Panc1 (cell line): ENCODE data around the gene NFE2L1. TPM values are rescaled to one million over a fixed set of nuclear protein-coding genes. Genes with fewer than 3 reads are reported as not detected.

Source experiments
- ATAC-seq: fragments of 200-7000 bp; cut with Tn5 transposase; 2 replicates; pipeline ENCODE4 v1.9.1; 2020; ENCODE audit warnings: mild to moderate bottlenecking, moderate library complexity
- BruUV-seq: library from RNA; stranded (reverse); fragments of 400-500 nt; replicated peaks from 2 replicates; lab custom pipeline; 2021; lab: Mats Ljungman, UMichigan
- CTCF ChIA-PET: fragments of 300-600 bp; sonication (Branson Sonifier 250); formaldehyde crosslinking; loops from one replicate; lab custom pipeline; 2022; ENCODE audit warnings: antibody characterized with exemption; lab: Charles Lee
- POLR2A ChIA-PET: fragments of 300-600 bp; sonication (Branson Sonifier 250); formaldehyde crosslinking; loops from one replicate; lab custom pipeline; 2022; ENCODE audit warnings: antibody characterized with exemption; lab: Charles Lee
- DNase-seq: peaks from one replicate; pipeline ENCODE4 v3.0.0-alpha.2; 2010; ENCODE audit warnings: low read depth, low spot score
- H3K27ac ChIP-seq: 2 replicates; pipeline ENCODE4 v1.5.1; 2011; ENCODE audit warnings: mild to moderate bottlenecking, low read length, inconsistent platforms
- H3K27me3 ChIP-seq: fragments of 200-500 bp; sonication (Bioruptor generic); 2 replicates; pipeline ENCODE4 v1.6.0; 2014; ENCODE audit warnings: low read length, inconsistent platforms; ENCODE audit not compliant: control insufficient read depth, insufficient read depth
- H3K36me3 ChIP-seq: fragments of 200-500 bp; sonication (Bioruptor generic); 2 replicates; pipeline ENCODE4 v1.5.1; 2014; ENCODE audit warnings: inconsistent platforms, mild to moderate bottlenecking, low read length, moderate library complexity; ENCODE audit not compliant: control insufficient read depth, insufficient read depth
- H3K4me1 ChIP-seq: 2 replicates; pipeline ENCODE4 v1.5.1; 2011; ENCODE audit warnings: inconsistent platforms, mild to moderate bottlenecking, low read length, moderate library complexity; ENCODE audit not compliant: control insufficient read depth, insufficient read depth
- H3K4me3 ChIP-seq, 2 experiments: 2 replicates each; pipeline ENCODE4 v1.5.1; 2011 to 2012; ENCODE audit warnings: low read depth in 2 of 2, low read length in 2 of 2, mild to moderate bottlenecking in 2 of 2, inconsistent platforms in 1 of 2, moderate library complexity in 1 of 2
- H3K9me3 ChIP-seq: fragments of 200-500 bp; sonication (Bioruptor generic); 2 replicates; pipeline ENCODE4 v1.5.1; 2014; ENCODE audit warnings: low read depth, mild to moderate bottlenecking, inconsistent platforms, low read length, moderate library complexity; ENCODE audit not compliant: control insufficient read depth, insufficient read depth
- CTCF ChIP-seq: fragments of 450-650 bp; IDR thresholded peaks from 2 replicates; pipeline ENCODE4 v1.5.1; 2017; ENCODE audit warnings: mild to moderate bottlenecking
- POLR2AphosphoS5 ChIP-seq: IDR thresholded peaks from 2 replicates; pipeline ENCODE4 v1.6.1; 2012; ENCODE audit warnings: mild to moderate bottlenecking, low read depth, low read length, moderate library complexity
- REST ChIP-seq, 2 experiments: IDR thresholded peaks; 2 replicates each; pipeline ENCODE4 v1.6.1; 2011 to 2012; ENCODE audit warnings: low read depth in 2 of 2, control low read depth in 1 of 2, low read length in 1 of 2, mild to moderate bottlenecking in 1 of 2, moderate library complexity in 1 of 2; ENCODE audit not compliant: insufficient read depth in 1 of 2
- SIN3A ChIP-seq: IDR thresholded peaks from 2 replicates; pipeline ENCODE4 v1.6.1; 2012; ENCODE audit warnings: low read depth, mild to moderate bottlenecking, low read length, moderate library complexity, borderline replicate concordance; ENCODE audit not compliant: insufficient read depth
- TCF7L2 ChIP-seq: IDR thresholded peaks from 2 replicates; pipeline ENCODE4 v1.6.1; 2011; ENCODE audit warnings: mild to moderate bottlenecking, low read depth, low read length, inconsistent platforms
- in situ Hi-C: cut with HindIII; loops from 2 replicates; pipeline ENCODE4 v1.10.0; 2016; ENCODE audit warnings: low sequenced_read_pairs, low pct_unique_long_range_greater_than_20kb
- intact Hi-C: fragments of 100-400 bp; cut with micrococcal nuclease; formaldehyde crosslinking; loops from one replicate; pipeline ENCODE4 v1.10.0; 2022; ENCODE audit not compliant: unreplicated experiment
- total RNA-seq: library from RNA; stranded (reverse); gene quantifications from one replicate; pipeline ENCODE4 v1.2.1, GENCODE V29; 2021; ENCODE audit not compliant: unreplicated experiment

Gene NFE2L1
- total RNA-seq, 1 experiment from 2014 or later, result 210 TPM

- peak overlapping the region in 1 of 2 experiments; percentile 93; a peak in 2 of 4 replicates for H3K4me3 ChIP-seq
- H3K27ac ChIP-seq, result no peak overlapping the region
- peak; percentile 52 for DNase-seq
- H3K36me3 ChIP-seq, result no peaks in the 10 kb centered on the region
- in situ Hi-C loops, result no loop called here
- POLR2A ChIA-PET, result interaction anchor here (1.0 kb wide), 1 partner anchor 48 kb away, joined by 3 read pairs; no protein-coding TSS in a partner anchor
- H3K27me3 ChIP-seq, result no peaks in the 10 kb centered on the region
- peak; percentile 96 for TF ChIP-seq CTCF
- no peak for TF ChIP-seq SIN3A
- no peak for TF ChIP-seq REST (IDR thresholded peaks at IDR 0.05; ENCODE audit: insufficient read depth in 1 of 2, low read depth in 2 of 2, low read length in 1 of 2)
- TF ChIP-seq TCF7L2, result no peak
- TF ChIP-seq POLR2AphosphoS5, result no peak
- no TSS peak for BruUV-seq
- no peaks in the 10 kb centered on the region for H3K9me3 ChIP-seq
- H3K4me1 ChIP-seq, result peaks cover 30% of the 10 kb centered on the region
- ATAC-seq, result peak; percentile 31
- intact Hi-C loops, result loop anchor here (1.0 to 10.0 kb wide), 3 partner anchors 48 to 588 kb away; partner anchors contain the start of genes HOXB7 and HOXB8
- CTCF ChIA-PET, result interaction anchor here (0.6 to 1.3 kb wide), 14 partner anchors 8 to 553 kb away, joined by 3 to 10 read pairs (median 3); partner anchors contain the start of genes CDK5RAP3 and NFE2L1
Observed at GRCh38 chr17:48026502-48027321, 21.4 kb upstream of the NFE2L1 start.

GRCh38 chr17:48027322-48027981, 20.7 kb upstream of the NFE2L1 start:
- ATAC-seq (no peak), DNase-seq (no peak)
- POLR2A ChIA-PET, result interaction anchor here (0.6 kb wide), 1 partner anchor 1212 kb away, joined by 5 read pairs; no protein-coding TSS in a partner anchor
- CTCF ChIA-PET, result interaction anchor here (0.6 to 1.3 kb wide), 10 partner anchors 7 to 552 kb away, joined by 3 to 10 read pairs (median 3); partner anchors contain the start of gene NFE2L1
- no peak overlapping the region for H3K4me3 ChIP-seq
- no peaks in the 10 kb centered on the region for H3K27me3 ChIP-seq
- H3K27ac ChIP-seq, result no peak overlapping the region
- no TSS peak for BruUV-seq
- in situ Hi-C loops (no loop called here), intact Hi-C loops (loop anchor here (2.0 to 10.0 kb wide), 2 partner anchors 103 to 587 kb away; partner anchors contain the start of genes HOXB7 and HOXB8)
- no peaks in the 10 kb centered on the region for H3K9me3 ChIP-seq
- no peaks in the 10 kb centered on the region for H3K36me3 ChIP-seq
- TF ChIP-seq CTCF (no peak), POLR2AphosphoS5 (no peak), REST (IDR thresholded peaks at IDR 0.05; ENCODE audit: insufficient read depth in 1 of 2, low read depth in 2 of 2, low read length in 1 of 2) (no peak), SIN3A (no peak), TCF7L2 (no peak)
- H3K4me1 ChIP-seq, result peaks cover 30% of the 10 kb centered on the region
